HepG2 (cell line): Measurements from ENCODE around the gene DOCK11.
"Not testable (repeated sequence)": the region's sequence is repeated elsewhere in the genome, so short reads cannot be mapped to it uniquely, and the experiment has no call there.

Experiments
- ZNF331 ChIP-seq: sonication (generic); formaldehyde crosslinking; IDR thresholded peaks from 2 replicates; pipeline ENCODE4 v1.4.0; 2020; ENCODE audit warnings: missing genetic modification reagents
- TF ChIP-seq, protein P1 (sequence below): IDR thresholded peaks from 2 replicates; pipeline ENCODE4 v1.6.1; 2012; ENCODE audit warnings: inconsistent platforms
- TF ChIP-seq, protein P2 (sequence below): sonication (generic); formaldehyde crosslinking; IDR thresholded peaks from 2 replicates; pipeline ENCODE4 v1.4.0; 2020; ENCODE audit warnings: missing genetic modification reagents
- TF ChIP-seq, protein P3 (sequence below): sonication (generic); formaldehyde crosslinking; IDR thresholded peaks from 2 replicates; pipeline ENCODE4 v1.5.0; 2020; ENCODE audit warnings: mild to moderate bottlenecking, missing genetic modification reagents, moderate library complexity

DNA sequence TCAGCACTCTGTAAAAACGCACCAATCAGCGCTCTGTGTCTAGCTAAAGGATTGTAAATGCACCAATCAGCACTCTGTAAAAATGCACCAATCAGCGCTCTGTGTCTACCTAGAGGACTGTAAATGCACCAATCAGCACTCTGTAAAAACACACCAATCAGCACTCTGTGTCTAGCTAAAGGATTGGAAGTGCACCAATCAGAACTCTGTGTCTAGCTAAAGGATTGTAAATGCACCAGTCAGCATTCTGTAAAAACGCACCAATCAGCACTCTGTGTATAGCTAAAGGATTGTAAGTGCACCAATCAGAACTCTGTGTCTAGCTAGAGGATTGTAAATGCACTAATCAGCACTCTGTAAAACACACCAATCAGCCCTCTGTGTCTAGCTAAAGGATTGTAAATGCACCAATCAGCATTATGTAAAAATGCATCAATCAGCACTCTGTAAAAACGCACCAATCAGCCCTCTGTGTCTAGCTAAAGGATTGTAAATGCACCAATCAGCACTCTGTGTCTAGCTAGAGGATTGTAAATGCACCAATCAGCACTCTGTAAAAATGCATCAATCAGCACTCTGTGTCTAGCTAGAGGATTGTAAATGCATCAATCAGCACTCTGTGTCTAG, 24.8 kb upstream of the DOCK11 start:
- TF ChIP-seq, protein P1, sequence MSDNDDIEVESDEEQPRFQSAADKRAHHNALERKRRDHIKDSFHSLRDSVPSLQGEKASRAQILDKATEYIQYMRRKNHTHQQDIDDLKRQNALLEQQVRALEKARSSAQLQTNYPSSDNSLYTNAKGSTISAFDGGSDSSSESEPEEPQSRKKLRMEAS, result not testable (repeated sequence)
- TF ChIP-seq ZNF331 (CRISPR knock-in tag), result not testable (repeated sequence)
- TF ChIP-seq, protein P2, sequence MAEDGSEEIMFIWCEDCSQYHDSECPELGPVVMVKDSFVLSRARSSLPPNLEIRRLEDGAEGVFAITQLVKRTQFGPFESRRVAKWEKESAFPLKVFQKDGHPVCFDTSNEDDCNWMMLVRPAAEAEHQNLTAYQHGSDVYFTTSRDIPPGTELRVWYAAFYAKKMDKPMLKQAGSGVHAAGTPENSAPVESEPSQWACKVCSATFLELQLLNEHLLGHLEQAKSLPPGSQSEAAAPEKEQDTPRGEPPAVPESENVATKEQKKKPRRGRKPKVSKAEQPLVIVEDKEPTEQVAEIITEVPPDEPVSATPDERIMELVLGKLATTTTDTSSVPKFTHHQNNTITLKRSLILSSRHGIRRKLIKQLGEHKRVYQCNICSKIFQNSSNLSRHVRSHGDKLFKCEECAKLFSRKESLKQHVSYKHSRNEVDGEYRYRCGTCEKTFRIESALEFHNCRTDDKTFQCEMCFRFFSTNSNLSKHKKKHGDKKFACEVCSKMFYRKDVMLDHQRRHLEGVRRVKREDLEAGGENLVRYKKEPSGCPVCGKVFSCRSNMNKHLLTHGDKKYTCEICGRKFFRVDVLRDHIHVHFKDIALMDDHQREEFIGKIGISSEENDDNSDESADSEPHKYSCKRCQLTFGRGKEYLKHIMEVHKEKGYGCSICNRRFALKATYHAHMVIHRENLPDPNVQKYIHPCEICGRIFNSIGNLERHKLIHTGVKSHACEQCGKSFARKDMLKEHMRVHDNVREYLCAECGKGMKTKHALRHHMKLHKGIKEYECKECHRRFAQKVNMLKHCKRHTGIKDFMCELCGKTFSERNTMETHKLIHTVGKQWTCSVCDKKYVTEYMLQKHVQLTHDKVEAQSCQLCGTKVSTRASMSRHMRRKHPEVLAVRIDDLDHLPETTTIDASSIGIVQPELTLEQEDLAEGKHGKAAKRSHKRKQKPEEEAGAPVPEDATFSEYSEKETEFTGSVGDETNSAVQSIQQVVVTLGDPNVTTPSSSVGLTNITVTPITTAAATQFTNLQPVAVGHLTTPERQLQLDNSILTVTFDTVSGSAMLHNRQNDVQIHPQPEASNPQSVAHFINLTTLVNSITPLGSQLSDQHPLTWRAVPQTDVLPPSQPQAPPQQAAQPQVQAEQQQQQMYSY, result not testable (repeated sequence)
- TF ChIP-seq, protein P3, sequence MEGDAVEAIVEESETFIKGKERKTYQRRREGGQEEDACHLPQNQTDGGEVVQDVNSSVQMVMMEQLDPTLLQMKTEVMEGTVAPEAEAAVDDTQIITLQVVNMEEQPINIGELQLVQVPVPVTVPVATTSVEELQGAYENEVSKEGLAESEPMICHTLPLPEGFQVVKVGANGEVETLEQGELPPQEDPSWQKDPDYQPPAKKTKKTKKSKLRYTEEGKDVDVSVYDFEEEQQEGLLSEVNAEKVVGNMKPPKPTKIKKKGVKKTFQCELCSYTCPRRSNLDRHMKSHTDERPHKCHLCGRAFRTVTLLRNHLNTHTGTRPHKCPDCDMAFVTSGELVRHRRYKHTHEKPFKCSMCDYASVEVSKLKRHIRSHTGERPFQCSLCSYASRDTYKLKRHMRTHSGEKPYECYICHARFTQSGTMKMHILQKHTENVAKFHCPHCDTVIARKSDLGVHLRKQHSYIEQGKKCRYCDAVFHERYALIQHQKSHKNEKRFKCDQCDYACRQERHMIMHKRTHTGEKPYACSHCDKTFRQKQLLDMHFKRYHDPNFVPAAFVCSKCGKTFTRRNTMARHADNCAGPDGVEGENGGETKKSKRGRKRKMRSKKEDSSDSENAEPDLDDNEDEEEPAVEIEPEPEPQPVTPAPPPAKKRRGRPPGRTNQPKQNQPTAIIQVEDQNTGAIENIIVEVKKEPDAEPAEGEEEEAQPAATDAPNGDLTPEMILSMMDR (CRISPR knock-in tag), result not testable (repeated sequence)
